GM19023 (cell line): Measurements from ENCODE around the gene CARD14.
"Not testable (repeated sequence)": the region's sequence is repeated elsewhere in the genome, so short reads cannot be mapped to it uniquely, and the experiment has no call there.

Experiments used
- ATAC-seq: cut with Tn5 transposase; IDR thresholded peaks from one replicate; pipeline ENCODE4 v1.9.1; 2021; ENCODE audit warnings: mild to moderate bottlenecking, moderate library complexity; ENCODE audit not compliant: unreplicated experiment

CARD14 gene

DNA sequence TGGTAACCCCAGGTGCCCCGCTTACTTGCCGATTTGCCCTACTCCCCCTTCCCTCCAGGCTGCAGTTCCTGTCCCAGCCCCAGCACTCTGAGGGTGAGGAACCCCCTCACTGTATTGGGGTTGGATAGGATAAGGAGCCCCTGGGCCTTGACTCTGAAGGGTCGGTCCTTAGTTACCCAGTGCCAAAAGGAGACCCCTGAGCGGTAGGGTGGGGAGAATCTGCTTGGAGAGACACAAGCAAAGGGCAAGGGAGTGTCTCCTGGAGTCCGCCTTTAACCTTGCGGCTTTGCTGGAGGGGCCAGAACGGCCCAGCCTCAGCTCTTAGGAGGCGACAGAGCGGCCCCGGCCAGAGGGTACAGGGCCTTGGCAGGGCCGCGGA, 13.0 kb downstream of the CARD14 start:
- no peak for ATAC-seq

GRCh38 chr17:80183581-80184422, 14.0 kb downstream of the CARD14 start:
- ATAC-seq: no peak

GRCh38 chr17:80184423-80184714, 14.5 kb downstream of the CARD14 start:
- ATAC-seq: no peak

- no peak for ATAC-seq
Observed at GRCh38 chr17:80185968-80186367, 16.1 kb downstream of the CARD14 start.

DNA sequence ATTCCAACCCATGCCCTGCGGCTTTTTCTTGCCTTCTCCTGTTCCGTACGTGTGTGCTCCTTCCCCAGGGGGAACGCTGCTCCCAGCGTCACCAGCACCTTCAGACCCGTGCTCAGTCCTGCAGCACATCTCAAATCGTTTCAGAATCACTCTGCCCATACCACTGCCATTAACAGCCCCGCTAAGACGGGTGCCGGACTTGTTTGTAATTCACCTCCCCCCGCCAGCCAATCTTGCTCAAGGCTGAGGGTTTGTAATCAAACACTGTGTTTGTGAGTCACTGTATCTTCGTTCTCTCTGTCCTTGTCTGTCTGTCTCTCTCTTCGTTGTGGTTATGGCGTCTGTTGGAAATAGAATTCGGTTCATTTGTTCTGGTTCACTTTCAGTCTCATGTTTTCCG, 17.3 kb downstream of the CARD14 start:
- no peak for ATAC-seq

DNA sequence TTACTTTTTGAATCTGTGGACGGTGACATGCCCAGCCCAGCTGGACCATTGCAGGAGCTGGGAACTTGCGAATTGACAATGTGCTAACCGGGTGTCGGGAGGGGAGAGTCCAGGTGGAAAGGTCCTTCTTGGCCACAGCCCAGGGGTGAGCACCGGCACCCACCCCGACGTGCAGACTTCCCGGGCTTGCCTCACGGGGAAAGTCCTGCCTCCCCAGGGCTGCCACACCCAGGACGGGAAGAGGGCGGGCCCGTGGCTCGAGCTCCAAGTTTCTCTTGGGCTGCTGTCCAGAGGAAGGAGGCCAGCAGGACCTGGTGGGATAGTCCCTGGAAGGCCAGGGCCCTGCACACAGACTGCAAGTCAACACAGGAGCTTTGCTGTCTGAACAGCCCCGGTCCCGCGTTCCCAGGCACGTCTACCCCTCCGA, 17.7 kb downstream of the CARD14 start:
- no peak for ATAC-seq

DNA sequence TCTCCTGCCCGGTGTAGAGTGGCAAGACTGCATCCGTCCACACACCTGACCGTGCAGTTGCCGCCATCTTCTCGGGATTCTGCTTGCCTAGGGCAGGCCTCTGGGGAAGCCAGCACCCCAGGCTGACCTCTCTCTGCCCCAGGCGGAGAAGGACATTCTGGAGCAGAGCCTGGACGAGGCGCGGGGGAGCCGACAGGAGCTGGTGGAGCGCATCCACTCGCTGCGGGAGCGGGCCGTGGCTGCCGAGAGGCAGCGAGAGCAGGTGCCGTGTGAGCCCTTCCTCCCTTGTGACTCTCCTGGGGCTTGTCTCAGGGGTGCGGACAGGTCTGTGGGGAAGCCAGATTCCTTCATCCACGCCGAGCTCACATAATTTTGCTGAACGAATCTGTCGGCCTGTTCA, 19.8 kb downstream of the CARD14 start:
- ATAC-seq: no peak

DNA sequence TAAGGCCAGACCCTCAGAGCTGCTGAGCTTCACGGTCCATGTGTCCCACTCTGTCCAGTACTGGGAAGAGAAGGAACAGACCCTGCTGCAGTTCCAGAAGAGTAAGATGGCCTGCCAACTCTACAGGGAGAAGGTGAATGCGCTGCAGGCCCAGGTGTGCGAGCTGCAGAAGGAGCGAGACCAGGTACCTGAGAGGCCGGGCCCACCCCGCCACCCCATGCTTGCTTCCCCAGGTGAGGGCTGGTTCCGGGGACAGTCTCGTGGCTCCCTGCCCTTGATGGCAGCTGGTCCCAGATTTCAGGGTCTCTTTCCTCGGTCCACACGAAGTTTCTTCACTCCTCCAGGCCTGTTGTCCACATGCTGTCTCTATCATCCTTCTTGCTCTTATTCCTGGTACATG, 20.9 kb downstream of the CARD14 start:
- no peak for ATAC-seq

GRCh38 chr17:80191192-80191591, 21.4 kb downstream of the CARD14 start:
- no peak for ATAC-seq

DNA sequence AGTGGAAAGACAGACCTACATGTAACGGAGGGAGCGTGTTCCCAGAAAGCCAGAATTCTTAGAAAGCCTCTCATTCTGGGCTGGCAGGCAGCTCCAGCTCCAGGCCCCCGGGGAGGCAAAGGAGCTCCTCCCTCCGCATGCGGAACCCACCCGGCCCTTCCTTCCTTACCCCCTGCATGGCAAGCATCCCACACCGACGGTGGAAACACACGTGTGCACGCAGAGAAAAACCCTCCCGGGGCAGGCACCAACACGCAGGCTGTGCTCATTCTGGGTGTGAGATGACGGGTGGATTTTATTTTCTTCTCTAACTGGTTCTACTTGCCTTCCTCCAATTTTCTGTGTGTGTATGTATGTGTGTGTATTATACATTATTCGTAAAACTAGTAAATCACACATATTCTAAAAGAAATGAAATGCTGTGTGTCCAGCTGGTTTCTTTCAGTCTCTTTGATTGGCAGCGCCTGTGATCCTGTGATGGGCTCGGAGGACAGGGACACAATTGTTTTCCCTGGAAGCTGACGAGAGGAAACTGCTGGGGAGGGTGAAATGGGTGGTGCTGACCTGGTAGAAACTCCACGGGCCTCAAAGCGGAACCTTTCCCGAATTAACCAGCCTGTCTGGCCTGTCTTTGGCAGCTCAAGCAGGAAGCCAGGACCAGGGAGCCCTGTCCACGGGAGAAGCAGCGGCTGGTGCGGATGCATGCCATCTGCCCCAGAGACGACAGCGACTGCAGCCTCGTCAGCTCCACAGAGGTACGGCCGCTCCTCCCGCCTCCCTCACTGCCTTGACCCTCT, 22.2 kb downstream of the CARD14 start:
- ATAC-seq: no peak

DNA sequence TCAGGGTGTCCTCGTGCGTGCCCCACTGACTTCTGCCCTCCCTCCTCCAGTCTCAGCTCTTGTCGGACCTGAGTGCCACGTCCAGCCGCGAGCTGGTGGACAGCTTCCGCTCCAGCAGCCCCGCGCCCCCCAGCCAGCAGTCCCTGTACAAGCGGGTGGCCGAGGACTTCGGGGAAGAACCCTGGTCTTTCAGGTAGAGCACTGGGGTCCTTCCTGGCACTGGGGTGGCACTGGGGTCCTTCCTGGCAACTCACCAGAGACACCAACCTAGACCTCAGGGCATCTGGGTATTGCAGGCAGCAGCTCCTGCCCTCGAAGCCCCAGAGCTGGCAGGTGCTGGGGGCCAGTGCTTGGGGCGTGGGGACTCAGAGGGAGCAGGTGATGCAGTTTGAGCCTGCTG, 25.3 kb downstream of the CARD14 start:
- ATAC-seq: no peak

- ATAC-seq: no peak
Observed at GRCh38 chr17:80195671-80196529, 26.1 kb downstream of the CARD14 start.

- ATAC-seq: no peak
Observed at GRCh38 chr17:80196652-80197051, 26.8 kb downstream of the CARD14 start.

GRCh38 chr17:80198144-80198661, 28.4 kb downstream of the CARD14 start:
- ATAC-seq: no peak

DNA sequence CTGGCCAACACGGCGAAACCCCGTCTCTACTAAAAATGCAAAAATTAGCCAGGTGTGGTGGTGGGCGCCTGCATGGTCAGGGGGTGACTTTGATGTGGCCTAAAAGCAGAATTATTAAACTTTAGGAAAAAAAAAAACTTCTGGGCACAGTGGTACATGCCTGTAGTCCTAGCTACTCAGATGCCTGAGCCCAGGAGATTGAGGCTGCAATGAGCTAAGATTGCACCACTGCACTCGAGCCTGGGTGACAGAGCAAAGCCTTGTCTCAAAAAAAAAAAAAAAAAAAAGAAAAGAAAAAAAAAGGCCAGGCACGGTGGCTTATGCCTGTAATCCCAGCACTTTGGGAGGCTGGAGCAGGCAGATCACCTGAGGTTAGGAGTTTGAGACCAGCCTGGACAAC, 29.5 kb downstream of the CARD14 start:
- ATAC-seq: not testable (repeated sequence)

GRCh38 chr17:80201446-80201845, 31.6 kb downstream of the CARD14 start:
- ATAC-seq: no peak

GRCh38 chr17:80202197-80202596, 32.4 kb downstream of the CARD14 start:
- ATAC-seq: no peak

DNA sequence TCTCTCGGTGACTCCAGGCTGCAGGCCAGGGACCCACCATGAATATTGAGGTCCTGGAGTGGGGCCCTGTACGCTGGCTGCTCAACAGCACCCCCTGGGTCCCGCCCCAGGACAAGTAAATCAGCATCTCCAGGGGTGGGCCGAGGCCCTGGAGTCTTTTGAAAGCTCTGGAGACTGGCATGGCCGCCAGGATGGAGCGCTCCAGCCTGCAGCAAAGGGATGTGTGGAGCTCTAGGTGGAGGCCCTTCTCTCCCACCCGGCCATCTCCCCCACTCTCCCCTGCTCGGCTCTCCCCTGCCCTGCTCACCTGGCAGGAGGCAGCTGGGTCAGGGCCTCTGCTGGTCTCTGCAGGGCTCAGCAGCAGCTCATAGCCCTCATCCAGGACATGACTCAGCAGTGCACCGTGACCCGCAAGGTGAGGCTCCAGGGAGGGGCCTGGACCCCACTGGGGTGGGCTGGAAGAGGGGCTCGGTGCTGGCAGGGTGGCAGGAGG, 33.7 kb downstream of the CARD14 start:
- ATAC-seq: no peak

GRCh38 chr17:80204626-80205468, 35.0 kb downstream of the CARD14 start:
- ATAC-seq: no peak

- no peak for ATAC-seq
Observed at GRCh38 chr17:80205811-80206210, 36.0 kb downstream of the CARD14 start.
